D721Med (cell line): Measurements from ENCODE around the gene HCN2.

ENCODE experiments used
- DNase-seq: peaks from one replicate; pipeline ENCODE4 v3.0.0; 2011; ENCODE audit warnings: low spot score; ENCODE audit not compliant: insufficient read length
- FAIRE-seq: peaks from 2 replicates; lab custom pipeline; 2011; peaks lifted over from hg19 to GRCh38; lab: Jason Lieb, UNC
- CTCF ChIP-seq: IDR thresholded peaks from 2 replicates; pipeline ENCODE4 v1.5.1; 2012; ENCODE audit warnings: mild to moderate bottlenecking, control low read depth; ENCODE audit not compliant: insufficient read depth; ENCODE audit errors: missing control alignments

HCN2 gene

DNA sequence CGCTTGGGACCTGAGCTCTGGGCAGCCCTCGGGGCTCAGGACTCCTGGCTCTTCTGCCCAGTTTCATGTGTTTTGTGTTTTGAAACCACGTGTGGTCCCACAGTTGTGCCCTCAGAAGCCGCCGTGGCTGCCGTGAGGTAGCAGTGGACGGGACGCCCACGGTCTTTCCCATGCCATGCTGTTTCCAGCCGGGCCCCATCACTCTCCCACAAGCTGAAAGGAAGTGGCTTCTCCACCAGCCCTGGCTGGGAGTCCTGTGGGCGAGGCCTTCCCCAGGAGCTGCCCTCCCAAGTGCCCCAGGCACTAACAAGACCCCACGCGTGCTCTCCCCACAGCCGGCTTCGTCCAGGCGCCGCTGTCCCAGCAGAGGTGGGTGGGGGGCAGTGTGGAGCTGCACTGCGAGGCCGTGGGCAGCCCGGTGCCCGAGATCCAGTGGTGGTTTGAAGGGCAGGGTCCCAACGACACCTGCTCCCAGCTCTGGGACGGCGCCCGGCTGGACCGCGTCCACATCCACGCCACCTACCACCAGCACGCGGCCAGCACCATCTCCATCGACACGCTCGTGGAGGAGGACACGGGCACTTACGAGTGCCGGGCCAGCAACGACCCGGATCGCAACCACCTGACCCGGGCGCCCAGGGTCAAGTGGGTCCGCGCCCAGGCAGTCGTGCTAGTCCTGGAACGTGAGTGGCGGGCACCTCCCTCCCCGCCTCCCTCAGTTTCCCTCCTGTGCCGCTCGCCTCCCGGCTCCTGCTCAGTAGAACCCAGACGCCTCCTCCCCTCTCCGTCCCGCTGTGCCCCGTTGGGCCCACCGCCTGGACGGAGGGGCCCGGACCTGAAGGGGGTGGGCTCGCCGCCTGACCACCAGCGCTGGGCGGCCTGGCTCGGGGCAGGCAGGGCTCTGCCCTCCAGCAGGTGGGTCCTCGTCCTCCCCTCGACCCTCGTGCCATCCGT, 12.0 kb upstream of the HCN2 start:
- TF ChIP-seq CTCF: no peak
- FAIRE-seq (no peak), DNase-seq (no peak)

DNA sequence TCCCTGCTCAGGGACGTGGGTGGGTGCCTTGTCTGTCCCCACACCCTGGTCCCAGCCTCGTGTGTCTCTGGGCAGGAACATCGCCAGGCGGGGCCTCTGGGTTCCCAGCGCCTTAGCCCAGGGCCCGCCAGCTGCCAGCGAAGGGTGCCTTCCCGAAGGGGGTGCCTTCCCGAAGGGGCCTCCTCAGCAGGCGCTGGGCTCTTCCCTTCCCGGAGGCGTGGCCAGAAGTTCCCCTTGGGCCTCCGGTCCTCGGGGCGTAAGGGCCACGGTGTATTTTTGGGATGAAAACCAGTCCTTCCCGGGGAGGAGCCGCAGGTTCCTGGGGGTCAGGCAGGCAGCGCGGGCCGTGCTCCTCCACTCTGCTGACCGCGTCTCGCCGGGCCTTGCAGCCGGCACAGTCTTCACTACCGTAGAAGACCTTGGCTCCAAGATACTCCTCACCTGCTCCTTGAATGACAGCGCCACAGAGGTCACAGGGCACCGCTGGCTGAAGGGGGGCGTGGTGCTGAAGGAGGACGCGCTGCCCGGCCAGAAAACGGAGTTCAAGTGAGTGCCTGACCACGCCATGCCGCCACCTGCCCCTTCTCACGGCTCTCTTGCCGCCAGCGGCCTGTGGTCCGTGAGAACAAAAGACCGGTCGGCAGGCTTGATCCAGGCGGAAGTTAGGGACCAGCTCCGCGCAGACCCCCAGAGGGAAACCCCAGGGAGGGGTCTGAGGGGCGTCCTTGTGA, 10.4 kb upstream of the HCN2 start:
- FAIRE-seq (no peak), DNase-seq (no peak)
- TF ChIP-seq CTCF: no peak

DNA sequence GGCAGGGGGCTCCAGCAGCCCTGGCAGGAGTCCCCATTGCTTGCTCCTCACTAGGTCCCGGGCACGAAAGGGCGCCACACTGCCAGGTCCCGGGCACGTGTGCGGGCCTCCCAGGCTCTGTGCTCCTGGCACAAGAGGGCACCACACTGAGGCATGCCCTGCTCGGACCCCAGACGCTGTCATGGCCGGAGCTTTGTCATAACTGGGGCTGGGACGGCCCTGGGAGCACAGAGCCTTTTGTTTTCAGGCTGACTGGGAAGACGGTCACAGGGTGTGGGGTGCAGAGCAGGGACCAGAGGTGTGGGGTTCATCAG, 9.9 kb upstream of the HCN2 start:
- TF ChIP-seq CTCF: no peak
- no peak for FAIRE-seq
- DNase-seq: no peak

DNA sequence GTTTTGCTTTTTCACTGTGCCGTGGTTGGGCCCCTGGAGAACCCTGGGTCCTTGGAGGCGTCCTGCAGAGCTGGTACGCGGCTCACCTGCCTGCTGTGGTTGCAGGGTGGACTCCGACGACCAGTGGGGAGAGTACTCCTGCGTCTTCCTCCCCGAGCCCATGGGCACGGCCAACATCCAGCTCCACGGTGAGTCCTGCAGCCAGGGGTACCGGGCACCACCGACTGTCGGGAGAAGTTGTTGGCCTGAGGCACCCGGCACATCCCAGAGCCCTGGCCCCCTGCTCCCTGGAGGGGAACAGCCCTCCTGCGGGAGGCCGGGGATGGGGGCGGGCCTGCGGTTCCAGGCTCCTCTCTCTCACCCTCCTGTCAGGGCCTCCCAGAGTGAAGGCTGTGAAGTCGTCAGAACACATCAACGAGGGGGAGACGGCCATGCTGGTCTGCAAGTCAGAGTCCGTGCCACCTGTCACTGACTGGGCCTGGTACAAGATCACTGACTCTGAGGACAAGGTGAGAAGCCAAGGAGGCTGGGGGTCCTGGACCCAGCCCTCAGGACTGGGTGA, 9.3 kb upstream of the HCN2 start:
- TF ChIP-seq CTCF: no peak
- FAIRE-seq (no peak), DNase-seq (no peak)

- FAIRE-seq (no peak), DNase-seq (no peak)
- TF ChIP-seq CTCF: no peak
Observed at GRCh38 chr19:581399-582111, 8.1 kb upstream of the HCN2 start.

DNA sequence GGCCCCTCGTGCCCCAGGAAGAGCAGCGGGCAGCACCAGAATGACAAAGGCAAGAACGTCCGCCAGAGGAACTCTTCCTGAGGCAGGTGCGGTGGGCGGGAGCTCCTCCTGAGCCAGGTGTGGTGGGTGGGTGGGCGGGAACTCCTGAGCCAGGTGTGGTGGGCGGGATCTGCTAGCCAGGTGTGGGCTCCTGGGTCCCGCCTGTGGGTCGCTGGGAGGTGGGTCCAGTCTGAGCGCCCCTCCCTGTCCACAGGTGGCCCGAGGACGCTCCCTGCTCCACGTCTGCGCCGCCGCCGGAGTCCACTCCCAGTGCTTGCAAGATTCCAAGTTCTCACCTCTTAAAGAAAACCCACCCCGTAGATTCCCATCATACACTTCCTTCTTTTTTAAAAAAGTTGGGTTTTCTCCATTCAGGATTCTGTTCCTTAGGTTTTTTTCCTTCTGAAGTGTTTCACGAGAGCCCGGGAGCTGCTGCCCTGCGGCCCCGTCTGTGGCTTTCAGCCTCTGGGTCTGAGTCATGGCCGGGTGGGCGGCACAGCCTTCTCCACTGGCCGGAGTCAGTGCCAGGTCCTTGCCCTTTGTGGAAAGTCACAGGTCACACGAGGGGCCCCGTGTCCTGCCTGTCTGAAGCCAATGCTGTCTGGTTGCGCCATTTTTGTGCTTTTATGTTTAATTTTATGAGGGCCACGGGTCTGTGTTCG, 7.0 kb upstream of the HCN2 start:
- no peak for DNase-seq
- no peak for FAIRE-seq
- TF ChIP-seq CTCF: no peak
